ENCODE results near the gene COL4A5.
"Not testable (repeated sequence)": the region's sequence is repeated elsewhere in the genome, so short reads cannot be mapped to it uniquely, and the experiment has no call there.

Gene COL4A5

GRCh38 chrX:108439426-108439942, at the start of gene COL4A5:
TSS of gene COL4A5 (plus strand) at chrX:108439838. CDS start at chrX:108440126, 288 bp downstream.
- peak; percentile 9 for DNase-seq

GRCh38 chrX:108390976-108391717, 48.5 kb upstream of the COL4A5 start:
- DNase-seq, result not testable (repeated sequence)

GRCh38 chrX:108396188-108396891, 43.3 kb upstream of the COL4A5 start:
- no peak for DNase-seq

GRCh38 chrX:108396986-108397385, 42.7 kb upstream of the COL4A5 start:
- DNase-seq, result no peak

GRCh38 chrX:108397627-108398391, 41.8 kb upstream of the COL4A5 start:
- DNase-seq, result no peak

GRCh38 chrX:108399418-108400165, 40.0 kb upstream of the COL4A5 start:
- DNase-seq, result no peak

- no peak for DNase-seq
Observed at GRCh38 chrX:108412783-108413182, 26.9 kb upstream of the COL4A5 start.

GRCh38 chrX:108415146-108415545, 24.5 kb upstream of the COL4A5 start:
- no peak for DNase-seq

GRCh38 chrX:108415891-108416290, 23.7 kb upstream of the COL4A5 start:
- no peak for DNase-seq

- DNase-seq, result no peak
Observed at GRCh38 chrX:108417257-108417656, 22.4 kb upstream of the COL4A5 start.

GRCh38 chrX:108419401-108419800, 20.2 kb upstream of the COL4A5 start:
- no peak for DNase-seq

- no peak for DNase-seq
Observed at GRCh38 chrX:108420481-108420880, 19.2 kb upstream of the COL4A5 start.

GRCh38 chrX:108426262-108426661, 13.4 kb upstream of the COL4A5 start:
- DNase-seq, result no peak

GRCh38 chrX:108435261-108435660, 4.4 kb upstream of the COL4A5 start:
- no peak for DNase-seq

GRCh38 chrX:108437349-108438109, 2.1 kb upstream of the COL4A5 start:
- no peak for DNase-seq

- DNase-seq, result no peak
Observed at GRCh38 chrX:108438110-108438623, 1.5 kb upstream of the COL4A5 start, which contains the start of gene COL4A6. TSS of gene COL4A6 (minus strand) at chrX:108438422. CDS start at chrX:108438196, 226 bp downstream.

GRCh38 chrX:108439961-108440696, 491 bp downstream of the COL4A5 start:
- DNase-seq, result no peak

GRCh38 chrX:108442901-108443464, 3.3 kb downstream of the COL4A5 start:
- no peak for DNase-seq

GRCh38 chrX:108447303-108447702, 7.7 kb downstream of the COL4A5 start:
- DNase-seq, result no peak

- DNase-seq, result no peak
Observed at GRCh38 chrX:108453841-108454240, 14.2 kb downstream of the COL4A5 start.

Measured in NCI-H1048 (cell line).